ENCODE data around the gene XXYLT1. TPM values are rescaled to one million over a fixed set of nuclear protein-coding genes. Genes with fewer than 3 reads are reported as not detected.
A peak's percentile ranks its signal among the peaks of the same experiment; 100 is the strongest.

XXYLT1 gene
- total and polyA plus RNA-seq, 9 of the 15 experiments (the other 6 are each of a cell fraction or from before 2014, with no cell fraction given), result 1.9 to 18.9 (median 15.0) TPM

DNA sequence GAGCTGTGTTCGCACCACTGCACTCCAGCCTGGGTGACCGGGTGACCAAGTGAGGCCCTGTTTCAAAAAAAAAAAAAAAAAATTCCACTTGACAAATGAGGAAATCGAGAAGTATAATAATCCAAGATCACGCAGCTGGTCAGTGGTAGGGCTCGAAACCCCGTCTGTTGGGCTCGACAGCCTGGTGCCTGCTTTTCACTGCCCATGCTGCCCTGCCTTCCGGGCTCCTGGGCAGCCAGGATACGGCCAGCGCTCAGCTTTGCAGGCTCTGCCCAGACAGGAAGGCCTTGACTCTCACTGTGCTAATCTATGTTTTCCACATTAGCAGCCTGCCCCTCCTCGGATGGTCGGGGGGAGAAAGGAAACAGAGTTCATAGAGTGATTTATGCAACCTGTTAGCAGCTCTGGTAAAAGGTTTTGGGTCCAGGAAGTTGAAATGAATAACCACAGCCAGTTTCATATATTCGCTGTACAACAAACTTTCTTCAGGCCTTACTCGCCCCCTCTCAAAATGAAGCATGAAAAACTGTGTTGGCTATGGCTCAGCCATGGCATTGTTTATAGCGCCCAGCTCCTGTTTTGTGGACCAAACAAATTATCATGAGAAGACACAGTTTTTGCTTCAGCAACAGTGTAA lies 108.8 kb downstream of the XXYLT1 start (continued):
- TF ChIP-seq, protein P1, sequence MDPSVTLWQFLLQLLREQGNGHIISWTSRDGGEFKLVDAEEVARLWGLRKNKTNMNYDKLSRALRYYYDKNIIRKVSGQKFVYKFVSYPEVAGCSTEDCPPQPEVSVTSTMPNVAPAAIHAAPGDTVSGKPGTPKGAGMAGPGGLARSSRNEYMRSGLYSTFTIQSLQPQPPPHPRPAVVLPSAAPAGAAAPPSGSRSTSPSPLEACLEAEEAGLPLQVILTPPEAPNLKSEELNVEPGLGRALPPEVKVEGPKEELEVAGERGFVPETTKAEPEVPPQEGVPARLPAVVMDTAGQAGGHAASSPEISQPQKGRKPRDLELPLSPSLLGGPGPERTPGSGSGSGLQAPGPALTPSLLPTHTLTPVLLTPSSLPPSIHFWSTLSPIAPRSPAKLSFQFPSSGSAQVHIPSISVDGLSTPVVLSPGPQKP (CRISPR knock-in tag; IDR thresholded peaks at IDR 0.05), result no peak
- TF ChIP-seq, protein P2, sequence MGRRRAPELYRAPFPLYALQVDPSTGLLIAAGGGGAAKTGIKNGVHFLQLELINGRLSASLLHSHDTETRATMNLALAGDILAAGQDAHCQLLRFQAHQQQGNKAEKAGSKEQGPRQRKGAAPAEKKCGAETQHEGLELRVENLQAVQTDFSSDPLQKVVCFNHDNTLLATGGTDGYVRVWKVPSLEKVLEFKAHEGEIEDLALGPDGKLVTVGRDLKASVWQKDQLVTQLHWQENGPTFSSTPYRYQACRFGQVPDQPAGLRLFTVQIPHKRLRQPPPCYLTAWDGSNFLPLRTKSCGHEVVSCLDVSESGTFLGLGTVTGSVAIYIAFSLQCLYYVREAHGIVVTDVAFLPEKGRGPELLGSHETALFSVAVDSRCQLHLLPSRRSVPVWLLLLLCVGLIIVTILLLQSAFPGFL (CRISPR knock-in tag; IDR thresholded peaks at IDR 0.05), result no peak
- TF ChIP-seq ZNF584 (CRISPR knock-in tag; IDR thresholded peaks at IDR 0.05; ENCODE audit: low read depth) (peak; percentile 70), TAF15 (IDR thresholded peaks at IDR 0.05; ENCODE audit: low read depth, low read length) (no peak), ZNF212 (CRISPR knock-in tag; IDR thresholded peaks at IDR 0.05) (no peak), BRD4 (IDR thresholded peaks at IDR 0.05) (no peak), ZBED1 (IDR thresholded peaks at IDR 0.05) (no peak), ZFX (CRISPR knock-in tag; IDR thresholded peaks at IDR 0.05) (peak; percentile 87), ZKSCAN3 (CRISPR knock-in tag; IDR thresholded peaks at IDR 0.05) (no peak), ZNF589 (CRISPR knock-in tag; IDR thresholded peaks at IDR 0.05; ENCODE audit: low read depth) (peak; percentile 96), EHMT2 (IDR thresholded peaks at IDR 0.05) (no peak), MXI1 (IDR thresholded peaks at IDR 0.05; ENCODE audit: low read depth, low read length) (no peak), HNRNPUL1 (IDR thresholded peaks at IDR 0.05; ENCODE audit: low read length) (no peak)
- TF ChIP-seq, protein P3, sequence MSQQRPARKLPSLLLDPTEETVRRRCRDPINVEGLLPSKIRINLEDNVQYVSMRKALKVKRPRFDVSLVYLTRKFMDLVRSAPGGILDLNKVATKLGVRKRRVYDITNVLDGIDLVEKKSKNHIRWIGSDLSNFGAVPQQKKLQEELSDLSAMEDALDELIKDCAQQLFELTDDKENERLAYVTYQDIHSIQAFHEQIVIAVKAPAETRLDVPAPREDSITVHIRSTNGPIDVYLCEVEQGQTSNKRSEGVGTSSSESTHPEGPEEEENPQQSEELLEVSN (IDR thresholded peaks at IDR 0.05; ENCODE audit: borderline replicate concordance in 1 of 2, extremely low read depth in 1 of 2, insufficient read depth in 1 of 2, insufficient read length in 1 of 2, low read depth in 1 of 2, low read length in 1 of 2, poor library complexity in 1 of 2, severe bottlenecking in 1 of 2), result no peak
- TF ChIP-seq, protein P4, sequence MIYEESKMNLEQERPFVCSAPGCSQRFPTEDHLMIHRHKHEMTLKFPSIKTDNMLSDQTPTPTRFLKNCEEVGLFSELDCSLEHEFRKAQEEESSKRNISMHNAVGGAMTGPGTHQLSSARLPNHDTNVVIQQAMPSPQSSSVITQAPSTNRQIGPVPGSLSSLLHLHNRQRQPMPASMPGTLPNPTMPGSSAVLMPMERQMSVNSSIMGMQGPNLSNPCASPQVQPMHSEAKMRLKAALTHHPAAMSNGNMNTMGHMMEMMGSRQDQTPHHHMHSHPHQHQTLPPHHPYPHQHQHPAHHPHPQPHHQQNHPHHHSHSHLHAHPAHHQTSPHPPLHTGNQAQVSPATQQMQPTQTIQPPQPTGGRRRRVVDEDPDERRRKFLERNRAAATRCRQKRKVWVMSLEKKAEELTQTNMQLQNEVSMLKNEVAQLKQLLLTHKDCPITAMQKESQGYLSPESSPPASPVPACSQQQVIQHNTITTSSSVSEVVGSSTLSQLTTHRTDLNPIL (CRISPR knock-in tag; IDR thresholded peaks at IDR 0.05), result no peak
- TF ChIP-seq, protein P5, sequence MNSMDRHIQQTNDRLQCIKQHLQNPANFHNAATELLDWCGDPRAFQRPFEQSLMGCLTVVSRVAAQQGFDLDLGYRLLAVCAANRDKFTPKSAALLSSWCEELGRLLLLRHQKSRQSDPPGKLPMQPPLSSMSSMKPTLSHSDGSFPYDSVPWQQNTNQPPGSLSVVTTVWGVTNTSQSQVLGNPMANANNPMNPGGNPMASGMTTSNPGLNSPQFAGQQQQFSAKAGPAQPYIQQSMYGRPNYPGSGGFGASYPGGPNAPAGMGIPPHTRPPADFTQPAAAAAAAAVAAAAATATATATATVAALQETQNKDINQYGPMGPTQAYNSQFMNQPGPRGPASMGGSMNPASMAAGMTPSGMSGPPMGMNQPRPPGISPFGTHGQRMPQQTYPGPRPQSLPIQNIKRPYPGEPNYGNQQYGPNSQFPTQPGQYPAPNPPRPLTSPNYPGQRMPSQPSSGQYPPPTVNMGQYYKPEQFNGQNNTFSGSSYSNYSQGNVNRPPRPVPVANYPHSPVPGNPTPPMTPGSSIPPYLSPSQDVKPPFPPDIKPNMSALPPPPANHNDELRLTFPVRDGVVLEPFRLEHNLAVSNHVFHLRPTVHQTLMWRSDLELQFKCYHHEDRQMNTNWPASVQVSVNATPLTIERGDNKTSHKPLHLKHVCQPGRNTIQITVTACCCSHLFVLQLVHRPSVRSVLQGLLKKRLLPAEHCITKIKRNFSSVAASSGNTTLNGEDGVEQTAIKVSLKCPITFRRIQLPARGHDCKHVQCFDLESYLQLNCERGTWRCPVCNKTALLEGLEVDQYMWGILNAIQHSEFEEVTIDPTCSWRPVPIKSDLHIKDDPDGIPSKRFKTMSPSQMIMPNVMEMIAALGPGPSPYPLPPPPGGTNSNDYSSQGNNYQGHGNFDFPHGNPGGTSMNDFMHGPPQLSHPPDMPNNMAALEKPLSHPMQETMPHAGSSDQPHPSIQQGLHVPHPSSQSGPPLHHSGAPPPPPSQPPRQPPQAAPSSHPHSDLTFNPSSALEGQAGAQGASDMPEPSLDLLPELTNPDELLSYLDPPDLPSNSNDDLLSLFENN (IDR thresholded peaks at IDR 0.05; ENCODE audit: low read depth in 2 of 2, low read length in 2 of 2), result 0 out of 4 replicates have a peak, but pooled peaks of 1 of the 2 experiments have one; percentile 43

Measured in K562 (cell line).